OCI-LY1 (cell line): ENCODE measurements around the gene NR1I2.

Experiments
- CTCF ChIP-seq: fragments of 200-600 bp; sonication (generic), shearing (Covaris generic); IDR thresholded peaks from 2 replicates; pipeline ENCODE4 v1.5.1; 2017; ENCODE audit warnings: mild to moderate bottlenecking, antibody characterized with exemption, low read length, moderate library complexity, mixed read lengths
- EZH2 ChIP-seq: fragments of 200-600 bp; sonication (generic), shearing (Covaris generic); IDR thresholded peaks from 2 replicates; pipeline ENCODE4 v1.8.0; 2017; ENCODE audit warnings: borderline replicate concordance, mixed run types, mild to moderate bottlenecking, antibody characterized with exemption, low read length, moderate library complexity, mixed read lengths

- TF ChIP-seq CTCF (no peak), EZH2 (no peak)
Measured at GRCh38 chr3:119815716-119816115, 33.8 kb downstream of the NR1I2 start.
